GM23338 (cell line): ENCODE measurements around the gene XAGE1B. TPM values are rescaled to one million over a fixed set of nuclear protein-coding genes. Genes with fewer than 3 reads are reported as not detected.
"Not testable (repeated sequence)": the region's sequence is repeated elsewhere in the genome, so short reads cannot be mapped to it uniquely, and the experiment has no call there.

Experiments used
- ATAC-seq: fragments of 200-7000 bp; cut with Tn5 transposase; 3 replicates; pipeline ENCODE4 v1.9.1; 2020
- DNase-seq: peaks from one replicate; pipeline ENCODE4 v3.0.0-alpha.2; 2015; ENCODE audit warnings: low spot score
- H2AFZ ChIP-seq: fragments of 200-600 bp; sonication (generic); 2 replicates; pipeline ENCODE4 v1.8.0; 2016; ENCODE audit warnings: antibody characterized with exemption, mild to moderate bottlenecking, moderate library complexity
- H3F3A ChIP-seq: fragments of 200-600 bp; sonication (generic); replicated peaks from 2 replicates; pipeline ENCODE4 v1.8.0; 2017; ENCODE audit warnings: antibody characterized with exemption, mixed run types, low read depth
- H3K27ac ChIP-seq: fragments of 200-600 bp; sonication (generic); 2 replicates; pipeline ENCODE4 v1.6.1; 2016; ENCODE audit warnings: low read depth
- H3K27me3 ChIP-seq: fragments of 200-600 bp; sonication (generic); 2 replicates; pipeline ENCODE4 v1.8.0; 2016; ENCODE audit warnings: mild to moderate bottlenecking, mixed run types, moderate library complexity; ENCODE audit not compliant: insufficient read depth
- H3K36me3 ChIP-seq: fragments of 200-600 bp; sonication (generic); 2 replicates; pipeline ENCODE4 v1.8.0; 2016; ENCODE audit warnings: mild to moderate bottlenecking; ENCODE audit not compliant: insufficient read depth
- H3K4me1 ChIP-seq: fragments of 200-600 bp; sonication (generic); 2 replicates; pipeline ENCODE4 v1.8.0; 2016; ENCODE audit warnings: mild to moderate bottlenecking, moderate library complexity; ENCODE audit not compliant: insufficient read depth
- H3K4me2 ChIP-seq: fragments of 200-600 bp; sonication (generic); 2 replicates; pipeline ENCODE4 v1.7.1; 2017; ENCODE audit warnings: mixed run types
- H3K4me3 ChIP-seq: fragments of 200-600 bp; sonication (generic); 2 replicates; pipeline ENCODE4 v1.6.1; 2016; ENCODE audit warnings: mixed run types
- H3K79me2 ChIP-seq: fragments of 200-600 bp; sonication (generic); replicated peaks from 2 replicates; pipeline ENCODE4 v1.8.0; 2017; ENCODE audit warnings: mild to moderate bottlenecking; ENCODE audit not compliant: insufficient read depth
- H3K9me2 ChIP-seq: fragments of 200-600 bp; sonication (generic); 2 replicates; pipeline ENCODE4 v1.8.0; 2017; ENCODE audit not compliant: insufficient read depth
- H4K20me1 ChIP-seq: fragments of 200-600 bp; sonication (generic); replicated peaks from 2 replicates; pipeline ENCODE4 v1.8.0; 2017; ENCODE audit warnings: mild to moderate bottlenecking; ENCODE audit not compliant: insufficient read depth
- H3K27ac Mint-ChIP-seq: 2 replicates; pipeline ENCODE4 v1.8.0; 2020; ENCODE audit warnings: inconsistent platforms, mild to moderate bottlenecking, moderate library complexity, mixed read lengths
- H3K27me3 Mint-ChIP-seq: 3 replicates; pipeline ENCODE4 v1.8.0; 2022; ENCODE audit warnings: low read depth, mild to moderate bottlenecking, moderate library complexity, mixed read lengths, inconsistent platforms; ENCODE audit not compliant: insufficient read depth, poor library complexity
- H3K36me3 Mint-ChIP-seq: 3 replicates; pipeline ENCODE4 v1.8.0; 2021; ENCODE audit warnings: low read depth, mild to moderate bottlenecking, inconsistent platforms, moderate library complexity, mixed read lengths
- H3K4me1 Mint-ChIP-seq: 3 replicates; pipeline ENCODE4 v1.8.0; 2020; ENCODE audit warnings: mild to moderate bottlenecking, inconsistent platforms, mixed read lengths
- H3K4me3 Mint-ChIP-seq: 3 replicates; pipeline ENCODE4 v1.8.0; 2021; ENCODE audit warnings: moderate library complexity, mild to moderate bottlenecking, inconsistent platforms, mixed read lengths
- H3K9me3 Mint-ChIP-seq: 3 replicates; pipeline ENCODE4 v1.8.0; 2020; ENCODE audit warnings: moderate library complexity, mild to moderate bottlenecking, inconsistent platforms, mixed read lengths
- ZNF462 ChIP-seq: fragments of 250-450 bp; sonication (Bioruptor Pico); IDR thresholded peaks from 2 replicates; pipeline ENCODE4 v1.5.0; 2020; ENCODE audit warnings: mild to moderate bottlenecking, moderate library complexity
- polyA plus RNA-seq: library from polyadenylated mRNA; unstranded; fragments of >200 nt; fragmentation: Nextera tagmentation; extraction: Ambion mirVana; gene quantifications from 2 replicates; pipeline ENCODE4 v1.2.1, GENCODE V29; 2016
- total RNA-seq: library from RNA; depleted of rRNA; stranded (reverse); fragments of >200 nt; shearing (Covaris generic); gene quantifications from 2 replicates; pipeline ENCODE4 v1.2.3, GENCODE V29; 2014

Gene XAGE1B
- total and polyA plus RNA-seq, 2 experiments from 2014 or later: not detected

GRCh38 chrX:52542311-52542710 is 25.4 kb upstream of the XAGE1B start (continued):
- no peak for TF ChIP-seq ZNF462

- H3F3A ChIP-seq, H3K9me2 ChIP-seq, H3K27me3 ChIP-seq, H3K4me3 Mint-ChIP-seq, H3K4me1 Mint-ChIP-seq, H3K27ac Mint-ChIP-seq, H3K4me2 ChIP-seq, H3K27ac ChIP-seq, DNase-seq, H4K20me1 ChIP-seq, H3K36me3 Mint-ChIP-seq, H2AFZ ChIP-seq, H3K36me3 ChIP-seq, H3K79me2 ChIP-seq, H3K9me3 Mint-ChIP-seq, H3K4me1 ChIP-seq, H3K4me3 ChIP-seq, H3K27me3 Mint-ChIP-seq, ATAC-seq: not testable (repeated sequence)
These were observed 24.2 kb upstream of the XAGE1B start for GRCh38 chrX:52541051-52541450.

GRCh38 chrX:52516110-52516986 is 515 bp downstream of the XAGE1B start:
- H3K79me2 ChIP-seq, H3K36me3 Mint-ChIP-seq, H3K9me3 Mint-ChIP-seq, H3K4me3 ChIP-seq, H3K4me2 ChIP-seq, H3K4me1 Mint-ChIP-seq, H3K36me3 ChIP-seq, H3K9me2 ChIP-seq, ATAC-seq, H3K4me1 ChIP-seq, H3K4me3 Mint-ChIP-seq, H3K27ac Mint-ChIP-seq, H3K27me3 ChIP-seq, H2AFZ ChIP-seq, H4K20me1 ChIP-seq, DNase-seq, H3F3A ChIP-seq, H3K27me3 Mint-ChIP-seq, H3K27ac ChIP-seq: not testable (repeated sequence)

- H3K27me3 Mint-ChIP-seq, H3K27ac ChIP-seq, H3K36me3 Mint-ChIP-seq, H3K36me3 ChIP-seq, H2AFZ ChIP-seq, H3K27me3 ChIP-seq, H3K27ac Mint-ChIP-seq, H3K79me2 ChIP-seq, H3K4me3 ChIP-seq, H3F3A ChIP-seq, H3K4me1 ChIP-seq, DNase-seq, H3K4me2 ChIP-seq, H3K9me2 ChIP-seq, H4K20me1 ChIP-seq, H3K4me3 Mint-ChIP-seq, H3K9me3 Mint-ChIP-seq, H3K4me1 Mint-ChIP-seq: not testable (repeated sequence)
- peak; percentile 96 for ATAC-seq
These were observed 5.7 kb downstream of the XAGE1B start for GRCh38 chrX:52511126-52511525.
